ENCODE measurements around the gene NR1H2.

The NR1H2 gene

GRCh38 chr19:50416034-50416977, 40.0 kb downstream of the NR1H2 start:
- DNase-seq (ENCODE audit: low read depth) = no peak
- no peak overlapping the region for H3K4me3 ChIP-seq (ENCODE audit: low read depth, low read length)
- peak; percentile 4 for TF ChIP-seq CTCF (IDR thresholded peaks at IDR 0.05; ENCODE audit: insufficient read depth, low read depth, low read length, missing control alignments)

- no peak for TF ChIP-seq CTCF (IDR thresholded peaks at IDR 0.05; ENCODE audit: insufficient read depth, low read depth, low read length, missing control alignments)
- peak; percentile 26 for DNase-seq (ENCODE audit: low read depth)
- peak overlapping the region; percentile 78 for H3K4me3 ChIP-seq (ENCODE audit: low read depth, low read length)
These were observed 41.1 kb downstream of the NR1H2 start for GRCh38 chr19:50417111-50418081.

- peak within 1 kb of the TSS; percentile 78 for H3K4me3 ChIP-seq (ENCODE audit: low read depth, low read length)
- no peak for TF ChIP-seq CTCF (IDR thresholded peaks at IDR 0.05; ENCODE audit: insufficient read depth, low read depth, low read length, missing control alignments)
- DNase-seq (ENCODE audit: low read depth) = peak; percentile 68
These were observed 42.1 kb downstream of the NR1H2 start, which contains the start of gene SPIB for GRCh38 chr19:50418176-50419021. SPIB (plus strand) TSS chr19:50418938; CDS start chr19:50418963, 25 bp downstream.

- H3K4me3 ChIP-seq (ENCODE audit: low read depth, low read length) = peak overlapping the region; percentile 78
- DNase-seq (ENCODE audit: low read depth) = no peak
- TF ChIP-seq CTCF (IDR thresholded peaks at IDR 0.05; ENCODE audit: insufficient read depth, low read depth, low read length, missing control alignments) = no peak
These were observed 42.8 kb downstream of the NR1H2 start for GRCh38 chr19:50419022-50419579.

- DNase-seq (ENCODE audit: low read depth) = peak; percentile 69
- peak overlapping the region; percentile 78 for H3K4me3 ChIP-seq (ENCODE audit: low read depth, low read length)
- no peak for TF ChIP-seq CTCF (IDR thresholded peaks at IDR 0.05; ENCODE audit: insufficient read depth, low read depth, low read length, missing control alignments)
These were observed 43.4 kb downstream of the NR1H2 start for GRCh38 chr19:50419580-50420035.

Data from GM12865 (cell line).